GM19193 (cell line): Measurements from ENCODE around the gene VAT1L.

ENCODE experiments used
- POLR2A ChIP-seq: IDR thresholded peaks from 4 replicates; pipeline ENCODE4 v1.6.1; 2011; ENCODE audit not compliant: insufficient read depth, insufficient read length; ENCODE audit errors: extremely low read depth

Gene VAT1L

GRCh38 chr16:77991701-77992100 is 203.3 kb downstream of the VAT1L start:
- no peak for TF ChIP-seq POLR2A

GRCh38 chr16:77993111-77993985 is 205.0 kb downstream of the VAT1L start:
- no peak for TF ChIP-seq POLR2A

GRCh38 chr16:77995843-77996455 is 207.6 kb downstream of the VAT1L start:
- no peak for TF ChIP-seq POLR2A

DNA sequence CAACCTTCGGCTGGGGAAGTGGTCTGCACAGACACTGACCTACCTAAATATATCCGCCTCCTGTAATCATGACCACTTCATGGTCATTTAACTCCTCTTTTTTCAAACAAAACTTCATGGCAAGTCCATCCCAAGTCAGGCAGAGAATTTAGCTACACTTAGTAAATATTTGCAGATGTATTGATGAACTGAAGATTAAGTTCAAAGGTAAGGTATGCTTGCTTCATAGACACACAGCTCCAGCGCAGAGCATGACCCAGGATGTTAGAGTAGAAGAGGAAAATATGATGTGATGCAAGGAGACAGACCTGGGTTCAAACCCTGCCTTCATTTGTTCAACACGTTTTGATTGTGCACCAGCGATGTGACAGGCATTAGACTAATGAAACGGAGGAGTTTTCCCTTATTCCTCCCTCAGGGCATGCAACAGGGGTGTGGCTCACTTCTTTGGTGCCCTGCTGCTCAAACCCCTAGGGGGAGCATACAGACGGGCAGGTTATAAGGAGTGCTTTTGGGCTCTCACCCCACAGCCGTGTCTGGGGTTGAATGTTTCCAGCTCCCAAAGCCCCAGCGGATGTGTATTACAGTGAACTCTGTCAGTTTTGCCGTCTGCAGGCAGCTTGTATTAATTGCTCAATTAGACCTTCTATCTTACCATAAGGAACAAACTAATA is 210.1 kb downstream of the VAT1L start:
- TF ChIP-seq POLR2A: no peak

DNA sequence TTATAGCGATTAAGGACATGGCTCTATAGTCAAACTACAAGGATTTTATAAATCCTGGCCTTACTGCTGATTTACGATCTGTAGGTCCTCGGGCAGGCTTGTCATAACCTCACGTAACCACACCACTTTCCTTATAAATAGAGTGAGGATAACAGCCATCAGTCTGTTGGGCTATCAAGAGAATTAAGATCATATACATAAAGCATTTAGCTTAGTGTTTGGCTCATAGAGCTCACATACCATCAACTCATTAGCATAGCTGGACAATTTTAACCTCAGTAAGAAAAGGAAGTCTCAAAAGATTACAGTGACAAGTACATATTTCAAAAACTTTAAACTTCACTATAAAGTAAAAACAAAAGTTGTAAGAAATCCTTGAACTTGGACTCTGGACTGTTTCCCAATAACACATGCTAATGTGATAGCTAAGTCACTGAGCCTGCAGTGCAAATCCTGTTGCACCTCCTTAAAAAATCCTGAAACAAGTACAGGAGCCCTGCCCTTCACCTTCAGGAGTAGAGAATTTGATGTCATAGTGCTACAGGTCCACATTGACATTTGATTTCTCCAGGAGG is 213.2 kb downstream of the VAT1L start:
- TF ChIP-seq POLR2A: no peak

DNA sequence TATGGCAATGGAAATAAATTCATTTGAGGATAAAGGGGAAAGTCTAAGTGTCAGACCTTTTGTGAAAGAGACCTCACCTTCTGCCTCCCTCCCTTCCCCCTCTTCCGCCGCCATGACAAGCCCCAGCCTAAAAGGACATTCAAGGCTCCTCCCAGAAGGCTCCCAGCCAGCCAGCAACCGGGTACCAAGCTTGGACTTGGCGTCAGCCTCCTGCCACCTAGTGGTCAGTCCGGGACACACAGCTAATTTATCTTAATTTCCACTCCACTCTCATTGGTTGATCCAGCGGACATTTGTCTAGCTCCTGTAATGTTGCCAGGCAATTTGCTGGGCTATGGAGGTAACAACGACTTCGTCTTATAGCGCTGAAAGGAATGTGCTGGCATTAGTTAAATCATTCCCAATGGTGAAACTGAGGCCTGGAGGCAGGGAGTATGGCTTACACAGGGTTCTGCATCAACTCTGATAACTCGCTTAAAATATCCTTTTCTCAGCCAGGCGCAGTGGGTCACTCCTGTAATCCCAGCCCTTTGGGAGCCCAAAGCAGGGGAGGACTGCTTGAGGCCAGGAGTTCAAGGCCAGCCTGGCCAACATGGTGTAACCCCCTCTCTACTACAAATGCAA is 214.7 kb downstream of the VAT1L start:
- TF ChIP-seq POLR2A: no peak

GRCh38 chr16:78004517-78004916 is 216.2 kb downstream of the VAT1L start:
- no peak for TF ChIP-seq POLR2A

DNA sequence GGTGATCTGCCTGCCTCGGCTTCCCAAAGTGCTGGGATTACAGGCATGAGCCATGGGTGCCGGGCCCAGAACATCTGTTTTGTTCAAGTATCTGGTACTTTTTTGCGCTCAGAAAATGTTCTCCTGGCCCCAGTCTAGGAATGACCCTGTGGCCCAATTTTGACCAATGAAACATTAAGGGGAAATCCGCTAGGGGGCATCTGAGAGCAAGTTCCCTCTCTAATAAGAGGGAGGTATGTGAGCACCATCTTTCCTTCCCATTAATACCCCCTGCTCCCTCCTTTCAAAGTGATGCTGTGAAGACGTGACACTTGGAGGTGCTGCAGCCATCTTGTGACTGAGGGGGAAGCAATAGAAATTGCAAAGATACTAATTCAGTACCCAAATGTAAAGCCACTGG is 217.5 kb downstream of the VAT1L start:
- TF ChIP-seq POLR2A: no peak

DNA sequence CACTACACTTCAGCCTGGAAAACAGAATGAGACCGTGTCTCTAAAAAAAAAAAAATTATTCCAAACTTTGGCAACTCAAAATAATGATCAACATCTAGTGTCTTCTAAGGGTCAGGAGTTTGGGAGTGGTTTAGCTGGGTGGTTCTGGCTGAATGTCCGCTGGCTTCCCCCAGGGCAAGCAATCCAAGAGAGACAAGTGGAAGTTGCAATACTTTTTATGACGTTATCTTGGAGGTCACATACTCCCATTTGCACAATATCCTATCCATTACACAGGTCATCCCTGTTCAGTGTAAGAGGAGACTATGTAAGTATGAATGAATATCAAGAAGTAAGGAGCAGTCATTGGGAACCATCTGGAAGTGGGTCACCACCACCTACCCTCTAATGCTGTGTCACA is 218.8 kb downstream of the VAT1L start:
- TF ChIP-seq POLR2A: no peak

DNA sequence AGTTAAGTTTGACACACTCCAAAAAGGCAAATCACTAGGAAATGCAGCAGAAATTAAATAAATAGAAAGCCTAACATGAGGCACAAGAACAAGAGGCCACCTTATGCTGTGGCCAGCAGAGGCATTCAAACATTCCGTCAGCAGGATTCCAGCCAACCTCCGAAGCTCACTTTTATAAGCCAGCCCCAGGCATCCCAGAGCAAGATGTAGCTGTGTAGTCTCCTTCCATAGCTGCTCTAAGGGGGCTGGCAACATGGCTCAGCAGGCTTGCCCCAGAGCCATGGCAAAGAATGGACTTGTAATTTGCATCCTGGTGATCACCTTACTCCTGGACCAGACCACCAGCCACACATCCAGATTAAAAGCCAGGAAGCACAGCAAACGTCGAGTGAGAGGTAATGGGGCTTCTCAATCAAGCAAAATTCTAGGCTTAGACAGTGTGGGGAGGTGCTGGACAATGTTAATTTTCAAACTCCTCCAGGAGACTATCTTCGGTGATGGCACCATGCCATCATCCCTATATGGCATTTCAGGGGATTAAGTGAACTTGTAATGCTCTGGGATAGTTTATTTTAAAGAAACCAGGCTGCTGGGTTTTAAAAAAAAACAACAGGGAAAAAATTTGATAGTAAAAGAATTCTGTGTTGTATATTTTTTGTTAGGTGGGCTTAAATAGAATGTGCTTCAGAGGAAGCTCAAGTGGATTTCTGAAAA is 234.1 kb downstream of the VAT1L start, which contains the start of gene CLEC3A:
Gene CLEC3A (plus strand): TSS at position 202 of the 714 bp plus-strand sequence. CDS start 79 bp downstream, at position 281.
- TF ChIP-seq POLR2A: no peak

GRCh38 chr16:78024159-78024558 is 235.8 kb downstream of the VAT1L start:
- TF ChIP-seq POLR2A: no peak

GRCh38 chr16:78025631-78026030 is 237.3 kb downstream of the VAT1L start:
- no peak for TF ChIP-seq POLR2A

DNA sequence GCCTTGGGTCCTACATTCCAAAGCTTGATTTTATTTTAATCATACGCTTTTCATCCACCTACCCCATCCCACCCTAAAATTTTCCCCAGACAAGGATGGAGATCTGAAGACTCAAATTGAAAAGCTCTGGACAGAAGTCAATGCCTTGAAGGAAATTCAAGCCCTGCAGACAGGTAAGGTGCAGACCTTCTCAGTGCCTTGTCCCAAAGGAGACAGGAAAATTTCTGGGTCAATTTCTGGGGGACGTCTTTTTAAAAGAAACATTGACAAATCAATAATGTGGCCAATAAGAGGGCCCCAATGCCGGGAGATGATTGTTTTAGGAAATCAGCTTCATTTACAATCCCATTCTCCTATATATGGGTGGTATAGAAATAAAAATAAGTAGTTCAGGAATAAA is 239.7 kb downstream of the VAT1L start:
- TF ChIP-seq POLR2A: no peak
